ENCODE results near the gene IL9.

Gene IL9

DNA sequence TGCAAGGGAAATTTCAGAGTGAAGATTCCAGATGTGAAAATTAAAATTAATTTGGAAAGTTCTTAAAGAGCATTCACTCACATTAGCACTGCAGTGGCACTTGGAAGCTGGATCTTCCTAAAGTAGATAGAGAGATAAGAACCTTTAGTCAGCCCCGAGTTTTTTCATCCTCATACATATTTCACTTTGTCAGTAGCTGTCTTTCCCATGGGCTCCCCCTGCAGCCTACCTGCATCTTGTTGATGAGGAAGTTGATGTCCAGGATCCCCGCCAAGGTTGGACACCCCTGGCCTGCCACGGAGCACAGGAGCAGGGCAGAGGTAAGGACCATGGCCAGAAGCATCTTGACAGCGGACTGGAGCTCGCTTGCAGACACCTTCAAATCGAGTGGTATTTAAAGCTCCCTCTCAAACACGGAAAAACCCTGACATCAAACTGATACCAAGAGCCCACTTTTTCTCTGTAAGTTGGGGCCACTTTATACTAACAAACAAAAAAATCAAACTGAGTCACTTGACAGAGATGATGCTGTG is at the start of gene IL9:
Gene IL9 (minus strand): TSS at position 368 of the 533 bp plus-strand sequence. CDS start 25 bp downstream, at position 343.
- DNase-seq (ENCODE audit: low spot score), result no peak

DNA sequence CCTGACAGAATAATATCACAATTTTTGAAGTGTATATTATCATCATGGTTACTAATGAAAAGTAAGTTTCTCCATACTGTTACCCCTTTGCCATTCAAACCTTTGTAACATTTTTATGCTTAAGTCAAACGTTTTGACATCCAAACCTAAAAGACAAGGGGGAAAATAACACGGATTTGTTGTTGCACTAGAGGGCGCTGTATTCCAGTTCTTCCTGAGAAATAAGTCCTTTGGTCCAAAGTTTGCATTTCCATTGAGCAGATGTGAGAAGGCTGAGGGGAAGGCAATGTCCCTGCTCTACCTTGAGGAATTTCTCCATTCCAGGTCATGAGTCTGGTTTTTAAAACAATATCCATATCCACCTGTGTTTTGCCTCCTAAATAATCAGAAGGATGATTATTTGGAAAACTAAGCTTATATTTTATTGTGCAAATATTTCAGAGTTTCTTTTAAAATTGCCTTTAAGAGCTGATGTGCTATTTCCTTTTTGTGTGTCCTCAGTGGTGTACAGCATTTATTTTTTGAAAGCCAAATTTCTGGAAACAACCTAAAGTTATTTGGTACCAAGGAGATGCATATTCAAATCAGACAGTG is 49.4 kb upstream of the IL9 start:
- peak; percentile 73 for DNase-seq (ENCODE audit: low spot score)

DNA sequence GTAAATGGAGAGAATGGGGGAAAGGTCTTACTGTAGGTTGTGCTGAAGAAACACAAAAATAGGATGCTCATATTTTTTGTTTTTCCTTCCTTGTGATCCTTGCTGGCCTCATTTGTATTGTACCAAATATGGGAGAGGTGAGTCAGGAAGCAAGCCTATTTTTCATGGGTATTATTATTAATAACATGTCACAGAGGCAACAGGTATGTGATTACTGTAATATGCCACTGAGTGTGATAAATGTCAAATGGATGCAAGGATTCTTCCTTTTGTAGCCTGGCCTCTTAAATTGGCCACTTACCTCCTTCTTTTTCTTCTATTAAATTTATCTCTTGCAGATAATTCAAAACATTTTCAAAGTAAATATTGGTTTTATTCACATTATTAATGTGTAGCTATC is 48.9 kb upstream of the IL9 start:
- no peak for DNase-seq (ENCODE audit: low spot score)

DNA sequence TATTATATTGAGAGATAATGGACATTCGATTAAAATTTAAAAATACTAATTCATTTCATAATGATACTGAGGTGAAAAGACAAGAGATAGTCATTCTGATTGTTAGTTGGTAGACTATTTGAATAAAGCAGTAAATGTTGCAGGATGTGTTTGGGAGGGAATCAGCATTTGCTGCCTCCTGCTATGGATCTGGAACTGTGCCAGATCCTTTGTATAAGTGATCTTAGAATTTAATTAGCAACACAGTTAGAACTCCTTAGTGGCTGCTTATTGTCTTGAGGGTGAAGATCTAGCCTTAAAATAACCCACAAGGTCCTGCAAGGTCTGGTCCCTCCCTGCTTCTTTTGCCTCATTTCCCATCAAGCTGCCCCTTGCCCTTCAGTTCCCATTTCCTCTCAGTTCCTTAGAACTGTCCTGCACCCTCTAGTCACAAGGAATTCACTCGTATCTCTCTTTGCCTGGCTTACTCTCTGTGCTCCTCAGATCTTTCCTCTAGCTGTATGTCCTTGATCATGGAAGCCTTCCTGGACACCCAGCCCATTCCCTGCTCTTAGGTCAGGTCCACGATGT is 46.6 kb upstream of the IL9 start:
- no peak for DNase-seq (ENCODE audit: low spot score)

DNA sequence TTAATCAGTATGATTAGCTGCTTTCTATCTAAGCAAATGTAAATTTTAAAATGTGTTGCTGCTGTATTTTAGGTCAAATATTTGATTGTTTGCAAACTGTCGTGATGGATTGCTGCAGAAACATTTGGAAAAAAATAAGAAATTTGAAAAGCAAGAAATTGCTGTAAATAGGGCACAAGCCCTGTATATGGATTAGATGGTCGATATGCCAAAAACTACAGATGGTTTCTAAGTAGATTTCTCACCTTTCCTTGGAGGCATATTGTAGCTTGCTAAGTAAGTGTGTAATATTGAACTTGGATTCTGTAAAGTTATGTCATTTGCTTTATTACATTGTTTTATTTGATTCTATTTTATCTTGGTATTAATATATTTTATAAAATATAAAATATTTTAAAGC is 46.1 kb upstream of the IL9 start:
- DNase-seq (ENCODE audit: low spot score), result no peak

DNA sequence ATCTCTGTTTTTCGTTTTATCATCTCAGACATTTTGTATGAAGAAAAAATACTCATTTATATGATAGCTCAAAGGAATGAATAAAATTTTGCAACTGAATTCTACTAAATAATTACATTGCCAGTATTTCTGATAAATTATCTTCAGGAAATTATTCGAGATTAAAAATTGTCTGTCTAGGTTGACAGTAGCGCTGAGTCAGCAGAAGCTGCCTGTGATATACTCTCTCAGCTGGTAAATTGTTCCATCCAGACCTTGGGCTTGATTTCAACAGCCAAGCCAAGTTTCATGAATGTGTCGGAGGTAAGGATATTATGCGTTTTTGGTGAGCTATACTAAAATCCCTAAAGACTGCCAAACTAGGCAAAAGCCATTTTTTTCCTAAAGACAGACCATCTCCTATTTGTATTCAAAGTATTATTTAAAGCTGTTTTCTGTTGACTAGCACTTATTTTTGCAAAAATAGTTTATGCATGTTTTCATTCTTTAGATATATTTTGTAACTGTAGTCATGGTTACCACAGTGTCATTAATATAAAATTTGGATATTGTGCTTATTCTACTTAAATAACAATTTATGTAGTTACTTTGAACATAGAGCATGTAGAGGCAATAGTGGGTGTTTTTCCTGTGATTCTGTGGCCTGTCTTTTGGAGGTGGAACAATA is 41.7 kb upstream of the IL9 start:
- no peak for DNase-seq (ENCODE audit: low spot score)

DNA sequence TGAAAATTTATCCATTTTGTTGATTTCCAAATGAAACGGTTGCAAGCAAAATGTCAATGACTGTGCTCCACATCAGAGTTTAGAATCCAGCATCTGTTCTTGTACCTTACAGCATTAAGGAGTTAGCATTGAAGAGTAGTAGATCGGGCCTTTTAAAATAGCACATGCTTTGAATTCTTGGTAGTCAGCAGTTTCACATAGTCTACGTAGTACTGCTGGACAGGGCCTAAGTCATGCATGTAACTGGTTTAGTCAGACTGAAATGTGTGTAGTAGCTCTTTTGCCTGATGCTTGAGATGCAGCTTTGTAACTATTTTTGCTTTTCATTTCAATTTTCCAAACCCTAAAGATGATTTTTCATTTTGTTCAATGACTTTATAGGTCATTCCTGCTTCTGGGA is 39.3 kb upstream of the IL9 start:
- no peak for DNase-seq (ENCODE audit: low spot score)

DNA sequence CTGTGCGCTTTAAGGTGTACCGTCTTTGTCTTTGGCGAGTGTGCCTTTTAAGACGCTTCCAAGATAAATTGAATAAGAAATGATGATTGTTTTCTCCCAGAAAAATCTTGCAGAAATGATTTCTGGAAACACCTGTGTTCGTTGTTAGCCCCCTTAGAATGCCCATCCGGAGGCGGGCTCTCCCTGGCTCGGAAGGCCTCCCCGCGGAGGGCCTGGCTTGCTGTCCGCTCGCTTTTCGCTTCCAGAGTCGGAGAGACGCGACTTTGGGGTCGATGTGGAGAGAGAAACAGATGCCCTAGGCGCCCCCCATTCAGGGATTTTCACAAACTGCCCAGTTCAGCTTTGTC is 35.3 kb upstream of the IL9 start:
- no peak for DNase-seq (ENCODE audit: low spot score)

DNA sequence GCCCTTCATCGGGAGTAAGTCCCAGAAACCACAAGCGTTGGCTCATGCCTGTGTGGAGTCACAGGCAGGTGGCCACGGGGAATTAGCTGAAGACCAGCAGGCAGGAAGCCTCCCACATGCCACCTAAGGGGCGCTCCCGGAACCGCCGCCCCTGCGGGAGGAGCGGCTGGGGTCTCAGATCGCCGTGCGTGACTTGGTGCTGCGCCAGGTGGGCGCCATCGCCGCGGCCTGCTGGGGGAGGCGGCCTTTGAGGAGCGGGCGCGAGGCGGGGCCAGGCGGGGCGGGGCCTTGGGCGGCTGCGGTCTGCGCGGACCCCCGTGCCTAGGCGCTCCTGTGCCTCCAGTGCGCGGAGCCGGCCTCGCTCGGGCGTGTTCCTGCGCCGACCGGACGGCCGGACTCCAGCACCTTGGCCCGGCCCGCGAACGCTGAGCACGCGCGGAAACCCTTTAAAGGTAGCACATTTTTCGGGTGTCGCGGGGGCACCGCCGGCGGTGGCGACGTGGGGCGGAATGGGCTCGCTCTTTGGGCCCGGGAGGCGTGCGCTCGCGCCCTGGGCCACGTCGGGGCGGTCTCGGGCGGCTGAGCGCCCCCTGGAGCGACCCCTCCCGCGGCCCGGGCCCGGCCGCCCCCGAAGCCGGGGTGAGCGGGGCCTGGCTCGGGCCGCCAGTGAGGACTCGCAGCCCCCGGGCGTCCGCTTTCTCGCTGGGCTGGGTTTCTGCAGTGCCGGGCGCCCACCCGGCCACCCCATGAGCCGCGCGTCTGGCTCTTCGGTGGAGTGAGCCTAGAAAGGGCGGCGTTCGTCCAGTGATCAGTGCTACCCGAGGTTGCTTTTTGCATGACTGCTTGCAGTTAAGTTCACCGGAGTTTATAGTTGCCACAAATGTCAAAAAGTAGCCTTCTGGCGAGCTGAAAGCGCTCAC is 34.6 kb upstream of the IL9 start:
- no peak for DNase-seq (ENCODE audit: low spot score)

DNA sequence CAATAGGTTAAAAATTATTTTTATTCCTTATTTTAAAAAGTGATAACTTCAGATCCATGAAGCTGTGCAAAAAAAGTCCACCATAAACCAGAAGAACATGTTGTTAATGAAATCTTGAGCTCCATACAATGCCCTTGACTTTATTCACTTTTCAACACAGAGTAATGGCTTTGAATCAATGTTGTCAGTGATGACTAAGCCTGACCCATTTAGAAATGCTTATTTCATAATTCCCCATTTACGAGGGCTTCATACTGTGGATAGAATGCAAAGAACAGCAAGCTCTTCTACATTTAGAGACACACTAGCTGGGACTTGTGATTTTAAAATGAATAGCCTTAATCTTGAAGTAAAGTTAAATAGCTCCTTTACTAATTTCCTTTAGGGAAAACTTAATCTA is 25.7 kb upstream of the IL9 start:
- DNase-seq (ENCODE audit: low spot score), result no peak

DNA sequence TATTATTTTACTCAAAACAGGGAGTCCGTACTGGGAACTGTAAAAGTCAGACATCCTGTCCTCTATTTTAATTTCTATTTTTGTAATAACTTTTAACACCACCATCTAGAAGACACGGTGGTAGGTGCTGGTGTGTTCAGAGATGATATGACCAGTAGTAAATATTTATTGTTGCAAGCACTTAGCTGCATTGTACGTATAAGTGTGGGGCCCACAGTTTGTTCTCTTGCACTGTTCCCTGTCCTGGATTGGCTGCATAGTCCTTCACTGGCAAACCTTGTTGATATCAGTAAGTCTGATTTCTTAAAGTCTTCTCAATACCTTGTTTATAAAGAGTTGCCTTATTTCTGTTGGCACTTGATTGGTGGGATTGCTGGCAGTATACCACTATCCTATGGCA is 24.6 kb upstream of the IL9 start:
- DNase-seq (ENCODE audit: low spot score), result no peak

DNA sequence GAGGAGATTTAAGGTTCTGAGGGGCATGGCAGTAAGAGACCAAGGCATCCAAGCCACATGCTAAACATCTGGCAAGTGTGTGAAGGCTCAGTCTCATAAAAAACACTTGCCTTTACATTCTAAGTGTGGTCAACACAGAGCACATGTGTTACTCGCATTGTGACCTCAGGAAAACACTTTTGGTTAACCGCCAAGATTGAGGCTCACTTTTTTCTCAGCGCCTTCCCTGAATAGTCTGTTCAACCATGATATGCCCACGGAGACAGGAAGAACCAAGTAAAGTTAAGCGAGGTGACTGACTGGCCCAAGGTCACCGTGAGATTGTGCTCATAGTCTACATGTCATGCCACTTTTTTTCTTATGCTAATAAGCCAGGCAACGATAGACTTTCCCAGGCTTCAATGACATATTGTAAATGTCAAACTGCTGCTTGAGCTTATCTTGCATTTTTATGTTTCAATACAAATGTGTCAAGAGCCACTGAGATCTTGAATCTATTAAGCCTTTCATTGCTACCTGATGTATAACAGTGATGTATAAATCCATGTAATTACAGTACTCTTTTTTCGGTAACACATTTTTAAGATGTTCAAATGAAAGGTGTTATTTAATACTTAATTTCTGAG is 21.1 kb upstream of the IL9 start:
- DNase-seq (ENCODE audit: low spot score), result no peak

DNA sequence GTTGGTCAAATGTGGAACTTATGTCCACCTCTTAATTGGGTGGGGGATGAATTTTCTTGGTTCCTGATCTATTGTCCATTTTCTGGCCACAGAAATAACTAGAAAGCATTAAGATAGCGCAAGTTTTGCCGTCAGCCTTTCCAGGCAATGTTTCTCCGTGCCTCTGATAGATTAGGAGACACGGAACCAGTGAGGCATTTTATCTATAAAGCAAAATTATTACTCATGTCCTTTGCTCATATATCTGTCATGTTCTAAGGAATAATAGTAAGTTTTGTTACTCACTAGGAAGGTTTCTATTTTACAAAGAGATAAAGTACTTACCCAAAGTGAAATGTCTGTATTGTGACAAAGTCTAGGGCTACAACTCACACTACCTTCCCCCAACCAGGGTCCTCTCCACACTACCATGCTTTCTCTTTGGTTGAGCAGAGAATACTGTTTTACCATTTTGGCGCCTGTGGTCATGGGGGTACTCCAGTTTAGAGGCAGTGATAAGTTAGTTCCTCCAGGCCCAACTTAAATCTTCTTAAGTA is 19.9 kb upstream of the IL9 start:
- no peak for DNase-seq (ENCODE audit: low spot score)

DNA sequence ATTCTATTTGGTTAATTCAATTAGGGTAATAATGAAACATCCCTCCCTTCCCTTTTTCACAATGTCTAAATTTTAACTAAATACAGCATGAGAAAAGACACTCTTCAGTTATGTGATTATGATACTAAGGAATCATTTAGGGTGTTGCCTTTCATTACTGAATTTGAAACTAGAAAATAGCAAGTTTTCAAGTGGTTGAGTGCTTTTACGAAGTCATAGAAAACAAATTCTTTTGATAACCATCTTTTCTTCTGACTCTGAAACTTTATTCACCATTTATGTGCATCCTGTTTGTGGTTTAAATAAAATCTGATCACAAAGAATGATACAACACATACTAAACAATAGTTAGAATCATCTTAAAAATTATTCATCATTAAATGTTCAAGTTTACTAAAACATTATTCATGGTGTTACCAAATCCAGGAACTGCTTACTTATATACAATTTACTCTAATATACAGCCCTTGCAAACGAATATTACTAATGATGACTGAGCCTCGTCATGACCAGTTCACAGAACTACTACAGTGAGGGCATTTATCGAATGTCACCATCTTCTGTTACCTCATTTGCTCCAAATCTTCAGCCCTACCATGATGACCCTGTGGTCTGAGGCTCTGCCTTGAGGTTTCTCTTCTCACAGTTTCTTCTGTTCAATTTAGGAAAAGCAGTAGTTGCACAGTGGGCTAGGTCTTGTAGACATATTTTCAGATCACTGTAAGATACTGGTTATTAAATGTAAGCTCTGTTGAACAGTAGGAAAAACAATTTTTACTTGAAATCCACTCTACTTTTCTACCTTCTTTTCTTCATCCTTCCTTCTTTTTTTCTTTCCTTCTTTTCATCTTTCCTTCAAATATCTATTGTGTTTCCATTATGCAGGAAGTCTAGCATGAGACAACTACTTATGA is 18.3 kb upstream of the IL9 start:
- no peak for DNase-seq (ENCODE audit: low spot score)

DNA sequence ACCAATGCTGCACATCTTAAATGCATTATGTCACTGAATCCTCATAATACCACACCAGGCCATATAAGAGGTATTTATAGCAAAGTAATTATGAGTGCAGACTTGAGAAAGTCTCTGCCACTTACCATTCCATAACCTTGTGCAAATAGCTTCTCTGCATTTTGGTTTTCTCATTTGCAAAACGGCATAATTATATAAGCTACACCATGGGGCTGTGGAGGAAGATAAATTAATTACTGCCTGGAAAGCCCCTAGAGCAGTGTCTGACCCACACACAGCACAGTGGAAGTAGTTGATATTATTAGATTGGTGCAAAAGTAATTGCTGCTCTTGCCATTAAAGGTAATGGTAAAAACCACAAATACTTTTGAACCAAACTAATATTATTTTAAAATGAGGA is 9.5 kb upstream of the IL9 start:
- DNase-seq (ENCODE audit: low spot score), result no peak

DNA sequence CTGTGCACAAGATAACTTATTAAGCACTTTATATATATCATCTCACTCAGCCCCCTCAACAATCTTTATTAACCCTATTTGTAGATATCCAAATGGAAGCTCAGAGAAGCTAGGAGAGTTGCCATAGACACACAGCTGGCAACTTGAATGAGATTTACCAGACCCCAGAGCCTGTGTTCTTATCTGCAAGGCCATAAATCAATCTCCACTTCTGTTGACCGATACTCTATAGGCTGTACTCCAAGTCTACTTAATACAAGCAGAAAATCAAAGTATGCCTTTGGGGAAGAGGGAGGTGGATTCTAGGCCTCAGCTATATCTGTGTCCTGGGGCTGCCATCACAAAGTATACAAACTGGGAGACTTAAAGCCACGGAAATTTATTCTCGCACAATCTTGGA is 6.0 kb upstream of the IL9 start:
- DNase-seq (ENCODE audit: low spot score), result no peak

DNA sequence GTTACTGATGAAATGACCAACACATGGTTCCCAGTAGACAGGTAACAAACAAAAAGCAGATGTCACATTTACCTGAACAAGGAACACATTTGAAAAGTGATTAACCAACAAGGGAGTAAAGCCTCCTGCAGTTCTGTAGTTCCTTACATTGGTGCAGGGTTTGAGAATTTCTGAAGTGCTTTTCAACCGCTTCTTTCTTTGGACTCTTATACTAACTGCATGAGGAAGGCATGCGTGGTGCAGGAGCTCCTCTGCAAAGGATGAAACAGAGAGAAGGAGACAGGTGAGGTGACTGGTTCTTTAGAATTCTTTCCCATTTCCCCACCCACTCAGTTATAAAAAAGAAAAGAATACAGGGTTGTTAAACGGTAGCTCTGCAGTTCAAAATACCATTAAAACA is 4.6 kb upstream of the IL9 start:
- no peak for DNase-seq (ENCODE audit: low spot score)

DNA sequence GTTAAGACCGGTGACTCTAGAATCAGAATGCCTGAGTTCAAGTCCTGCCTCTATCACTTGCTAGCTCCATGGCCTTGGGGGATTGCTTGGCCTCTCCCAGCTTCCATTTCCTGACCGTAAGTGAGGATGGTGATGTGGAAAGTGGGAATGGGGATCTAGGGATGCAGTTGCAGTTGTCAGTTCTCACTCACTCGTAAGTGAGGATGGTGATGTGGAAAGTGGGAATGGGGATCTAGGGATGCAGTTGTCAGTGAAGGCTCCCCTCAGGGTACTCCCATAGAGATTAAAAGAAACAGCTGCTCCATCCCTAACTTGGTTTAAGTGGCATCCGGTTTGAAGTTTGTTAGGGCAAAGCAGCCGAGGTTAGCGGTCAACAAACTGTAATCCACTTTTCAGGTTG is 3.0 kb upstream of the IL9 start:
- DNase-seq (ENCODE audit: low spot score), result no peak

DNA sequence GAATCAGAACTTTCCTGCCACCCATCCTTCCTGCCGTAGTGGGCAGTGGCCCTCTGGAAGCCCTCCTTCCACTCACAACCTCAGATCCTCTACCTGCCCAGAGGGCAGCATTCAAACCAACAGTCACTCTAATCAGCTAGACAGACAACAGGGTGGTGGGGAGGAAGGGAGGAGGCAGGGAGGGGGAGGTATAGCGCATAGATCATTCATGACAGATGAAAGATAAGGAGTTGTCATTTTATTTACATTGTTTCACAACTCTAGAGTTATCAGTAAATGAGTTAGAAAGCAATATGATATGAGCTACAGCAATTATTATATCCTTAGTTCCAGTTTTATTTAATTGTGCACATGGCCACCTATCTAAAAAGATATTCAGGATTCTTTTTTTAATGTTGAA is 852 bp downstream of the IL9 start:
- DNase-seq (ENCODE audit: low spot score), result no peak

DNA sequence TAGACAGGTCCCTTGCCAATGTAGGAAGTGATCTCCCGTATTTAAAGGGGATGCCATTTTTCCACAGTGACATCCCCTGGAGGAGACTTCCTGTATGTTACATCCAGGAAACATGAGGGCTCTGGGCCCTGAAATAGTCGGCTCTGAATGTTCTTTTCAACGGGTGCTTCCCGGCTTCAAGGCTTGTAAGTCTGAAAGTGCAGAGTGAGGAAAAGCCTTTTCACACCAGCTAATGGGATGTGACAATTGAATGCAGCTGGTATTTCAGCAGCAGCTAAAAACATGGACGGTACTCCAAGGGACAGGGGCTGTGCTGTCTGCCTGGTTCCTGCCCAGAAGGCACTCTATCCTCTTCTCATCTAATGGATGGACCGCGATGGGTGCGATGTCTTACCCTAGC is 1.4 kb downstream of the IL9 start:
- DNase-seq (ENCODE audit: low spot score), result no peak

DNA sequence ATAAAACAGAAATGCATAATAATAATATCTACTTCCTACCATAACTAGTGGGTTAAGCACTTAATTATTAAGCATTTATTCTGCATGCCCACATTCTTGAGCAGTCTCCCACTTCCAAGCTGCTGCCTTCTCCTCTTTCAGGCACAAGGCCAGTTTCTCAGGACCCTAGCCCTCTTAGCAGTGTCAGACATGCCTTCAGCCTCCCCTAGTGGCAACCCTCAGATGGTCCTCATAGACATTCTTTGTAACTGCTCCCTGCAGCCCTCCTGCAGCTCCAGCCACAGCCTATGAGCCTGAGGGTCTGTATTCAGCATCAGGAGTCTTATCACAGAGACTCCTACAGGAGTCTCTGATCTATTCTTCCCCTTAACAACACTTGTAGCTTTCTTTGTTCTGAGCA is 3.9 kb downstream of the IL9 start:
- peak; percentile 11 for DNase-seq (ENCODE audit: low spot score)

Data from NAMALWA (cell line).